ENCODE data around the gene ANKK1. TPM values are rescaled to one million over a fixed set of nuclear protein-coding genes. Genes with fewer than 3 reads are reported as not detected.

ANKK1 gene
- total and polyA plus RNA-seq, 10 of the 15 experiments (the other 5 are each of a cell fraction or from before 2014, with no cell fraction given): not detected

- Histone ChIP-seq H3K79me2 (ENCODE audit: control insufficient read depth, insufficient read depth, low read length) (no peaks in the 10 kb centered on the region), H3K4me1 (ENCODE audit: control insufficient read depth, insufficient read depth, low read length) (no peaks in the 10 kb centered on the region), H3K4me2 (ENCODE audit: control insufficient read depth, insufficient read depth) (no peak overlapping the region), H3K27me3 (replicated peaks in 1 of 2; ENCODE audit: control insufficient read depth in 2 of 2, insufficient read depth in 2 of 2, low read length in 1 of 2) (peaks cover 1 to 5% of the 10 kb centered on the region in 2 experiments), H3K27ac (ENCODE audit: control insufficient read depth, insufficient read depth) (no peak overlapping the region), H3K9ac (ENCODE audit: control insufficient read depth, insufficient read depth, low read length) (no peak overlapping the region), H3K36me3 (ENCODE audit: control insufficient read depth in 2 of 2, insufficient read depth in 2 of 2, low read length in 1 of 2) (no peaks in the 10 kb centered on the region), H3K4me3 (no peak overlapping the region), H3K9me3 (replicated peaks; ENCODE audit: control insufficient read depth, insufficient read depth, low read length) (no peaks in the 10 kb centered on the region), H2AFZ (ENCODE audit: control insufficient read depth, low read depth, low read length) (no peak overlapping the region), H4K20me1 (ENCODE audit: control insufficient read depth, insufficient read depth) (no peaks in the 10 kb centered on the region)
- RAD21 ChIA-PET (ENCODE audit: unreplicated experiment): no interaction called here
- CTCF ChIA-PET: no interaction called here
- WGBS (ENCODE audit: insufficient coverage, insufficient replicate concordance, low lambda C conversion rate, missing lambda C conversion rate): 86% methylated on average over 3 of the region's 3 CpGs
- SMC1A ChIA-PET (ENCODE audit: uncharacterized antibody, unreplicated experiment): interaction anchor here (1.1 kb wide), 1 partner anchor 29 kb away, joined by 3 read pairs; no protein-coding TSS in a partner anchor
- intact Hi-C loops (cut with micrococcal nuclease; ENCODE audit: unreplicated experiment) (no loop called here), in situ Hi-C loops (cut with MboI) (no loop called here)
- DNase-seq (ENCODE audit: low read depth, low spot score) (no peak), ATAC-seq (no peak), FAIRE-seq (no peak)
- no TSS peak for BruUV-seq (replicated peaks)
- POLR2A ChIA-PET: no interaction called here
- no peak for TF ChIP-seq JUNB (IDR thresholded peaks at IDR 0.05)
- no peak for TF ChIP-seq MEF2B (IDR thresholded peaks at IDR 0.05; ENCODE audit: partially characterized antibody, poor library complexity, severe bottlenecking)
- TF ChIP-seq E2F8 (IDR thresholded peaks at IDR 0.05; ENCODE audit: low read depth, partially characterized antibody): no peak
- TF ChIP-seq YBX1 (IDR thresholded peaks at IDR 0.05): no peak
- TF ChIP-seq ZBTB33 (IDR thresholded peaks at IDR 0.05): no peak
- TF ChIP-seq IKZF2 (IDR thresholded peaks at IDR 0.05): no peak
- TF ChIP-seq ATF7 (IDR thresholded peaks at IDR 0.05; ENCODE audit: low read depth): no peak
- TF ChIP-seq NFIC (IDR thresholded peaks at IDR 0.05; ENCODE audit: low read depth, low read length): no peak
- TF ChIP-seq ZNF207 (IDR thresholded peaks at IDR 0.05; ENCODE audit: borderline replicate concordance): no peak
- no peak for TF ChIP-seq RCOR1 (conservative IDR thresholded peaks at IDR 0.05; ENCODE audit: low read depth, low read length)
- no peak for TF ChIP-seq ZNF24 (IDR thresholded peaks at IDR 0.05)
- no peak for TF ChIP-seq SMAD5 (IDR thresholded peaks at IDR 0.05; ENCODE audit: low read depth)
- no peak for TF ChIP-seq CTCF (IDR thresholded peaks at IDR 0.05 in 2 of 3, conservative IDR thresholded peaks at IDR 0.05 in 1 of 3; ENCODE audit: control insufficient read depth in 2 of 3, extremely low read depth in 1 of 3, insufficient read depth in 1 of 3, low read depth in 3 of 3, low read length in 3 of 3)
- no peak for TF ChIP-seq SKIL (IDR thresholded peaks at IDR 0.05; ENCODE audit: low read depth, poor library complexity, severe bottlenecking)
- no peak for TF ChIP-seq HDAC2 (IDR thresholded peaks at IDR 0.05)
- TF ChIP-seq CHD2 (IDR thresholded peaks at IDR 0.05; ENCODE audit: borderline replicate concordance, low read depth, low read length): no peak
Measured at GRCh38 chr11:113385749-113386148, 1.8 kb upstream of the ANKK1 start.

Data from GM12878 (cell line).